Activated T-helper 1 cell treated with anti-CD3 and anti-CD28 coated beads, Interleukin-12 subunit alpha, Interleukin-12 subunit beta, Interleukin-2, Interleukin-4 antibody, amounts not matched to agents 30 ng/mL and 10 ng/mL and 1 ng/mL, durations not matched to agents 14 hours and 24 hours and 36 hours (primary cell): ENCODE data around the gene TBCD. TPM values are rescaled to one million over a fixed set of nuclear protein-coding genes. Genes with fewer than 3 reads are reported as not detected.
"Not testable (repeated sequence)": the region's sequence is repeated elsewhere in the genome, so short reads cannot be mapped to it uniquely, and the experiment has no call there.

Experiments
- DNase-seq: peaks from one replicate; pipeline ENCODE4 v3.0.0; 2021; ENCODE audit warnings: low spot score
- H3K27ac Mint-ChIP-seq: one replicate; pipeline ENCODE4 v1.8.0; 2021; ENCODE audit warnings: mild to moderate bottlenecking, mixed read lengths
- H3K27me3 Mint-ChIP-seq: one replicate; pipeline ENCODE4 v1.8.0; 2022; ENCODE audit warnings: mild to moderate bottlenecking, moderate library complexity, mixed read lengths; ENCODE audit not compliant: insufficient read depth
- H3K36me3 Mint-ChIP-seq: one replicate; pipeline ENCODE4 v1.8.0; 2021; ENCODE audit warnings: low read depth, mixed read lengths
- H3K4me1 Mint-ChIP-seq: one replicate; pipeline ENCODE4 v1.8.0; 2021; ENCODE audit warnings: low read depth, mixed read lengths
- H3K4me3 Mint-ChIP-seq: one replicate; pipeline ENCODE4 v1.8.0; 2021; ENCODE audit warnings: mild to moderate bottlenecking, moderate library complexity, mixed read lengths
- H3K9me3 Mint-ChIP-seq: one replicate; pipeline ENCODE4 v1.8.0; 2021; ENCODE audit warnings: mixed read lengths
- intact Hi-C: fragments of 100-400 bp; cut with micrococcal nuclease; formaldehyde crosslinking; loops from one replicate; pipeline ENCODE4 v1.15.1; 2024
- total RNA-seq: library from RNA; stranded (reverse); gene quantifications from 2 replicates; pipeline ENCODE4 v1.2.3, GENCODE V29; 2022

Gene TBCD
- total RNA-seq, 1 donor from 2014 or later, result 111 TPM

DNA sequence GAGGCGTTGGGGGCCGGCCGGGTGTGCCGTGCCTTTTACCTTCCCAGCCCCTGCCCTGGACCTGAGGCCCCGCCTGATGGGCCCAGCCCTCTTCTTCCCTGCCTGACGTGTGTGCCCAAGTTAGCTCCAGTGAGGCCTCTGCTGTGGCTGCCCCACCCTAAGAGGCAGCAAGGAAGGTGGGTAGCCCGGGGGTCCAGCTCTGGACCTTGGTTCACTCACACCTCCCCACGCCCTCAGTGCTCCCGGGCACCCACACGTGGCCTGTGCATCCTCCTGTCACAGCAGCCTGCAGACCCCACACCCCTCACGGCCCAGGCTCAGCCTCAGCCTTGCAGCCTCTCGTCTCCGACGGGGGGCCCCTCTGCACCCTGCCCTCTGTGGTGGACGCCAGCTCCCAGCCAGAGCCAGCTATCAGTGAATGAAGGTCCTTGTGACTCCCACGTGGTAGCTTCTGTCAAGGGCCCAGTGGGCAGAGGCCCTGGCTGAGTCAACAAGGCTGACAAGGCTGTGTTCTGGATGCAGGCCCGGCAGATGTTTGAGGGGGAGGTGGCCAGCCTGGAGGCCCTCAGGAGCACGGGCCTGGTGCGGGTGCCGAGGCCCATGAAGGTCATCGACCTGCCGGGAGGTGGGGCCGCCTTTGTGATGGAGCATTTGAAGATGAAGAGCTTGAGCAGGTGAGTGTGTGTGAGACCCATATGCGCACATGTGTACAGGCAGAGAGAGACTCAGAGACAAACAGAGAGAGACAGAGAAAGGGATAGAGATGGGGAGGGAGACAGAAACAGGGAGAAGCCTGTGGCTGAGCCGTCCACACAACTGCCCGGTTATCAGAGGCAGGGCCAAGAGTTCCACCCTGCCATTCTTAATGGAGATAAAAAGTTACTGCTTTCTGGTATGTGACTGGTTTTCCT, 13.6 kb upstream of the TBCD start:
- DNase-seq, result no peak
- no peak overlapping the region for H3K27ac Mint-ChIP-seq
- H3K36me3 Mint-ChIP-seq, result peaks cover 19% of the 10 kb centered on the region
- no peaks in the 10 kb centered on the region for H3K4me1 Mint-ChIP-seq
- H3K4me3 Mint-ChIP-seq, result no peak overlapping the region
- H3K27me3 Mint-ChIP-seq, result no peaks in the 10 kb centered on the region
- H3K9me3 Mint-ChIP-seq, result peaks cover 22% of the 10 kb centered on the region
- intact Hi-C loops, result no loop called here

DNA sequence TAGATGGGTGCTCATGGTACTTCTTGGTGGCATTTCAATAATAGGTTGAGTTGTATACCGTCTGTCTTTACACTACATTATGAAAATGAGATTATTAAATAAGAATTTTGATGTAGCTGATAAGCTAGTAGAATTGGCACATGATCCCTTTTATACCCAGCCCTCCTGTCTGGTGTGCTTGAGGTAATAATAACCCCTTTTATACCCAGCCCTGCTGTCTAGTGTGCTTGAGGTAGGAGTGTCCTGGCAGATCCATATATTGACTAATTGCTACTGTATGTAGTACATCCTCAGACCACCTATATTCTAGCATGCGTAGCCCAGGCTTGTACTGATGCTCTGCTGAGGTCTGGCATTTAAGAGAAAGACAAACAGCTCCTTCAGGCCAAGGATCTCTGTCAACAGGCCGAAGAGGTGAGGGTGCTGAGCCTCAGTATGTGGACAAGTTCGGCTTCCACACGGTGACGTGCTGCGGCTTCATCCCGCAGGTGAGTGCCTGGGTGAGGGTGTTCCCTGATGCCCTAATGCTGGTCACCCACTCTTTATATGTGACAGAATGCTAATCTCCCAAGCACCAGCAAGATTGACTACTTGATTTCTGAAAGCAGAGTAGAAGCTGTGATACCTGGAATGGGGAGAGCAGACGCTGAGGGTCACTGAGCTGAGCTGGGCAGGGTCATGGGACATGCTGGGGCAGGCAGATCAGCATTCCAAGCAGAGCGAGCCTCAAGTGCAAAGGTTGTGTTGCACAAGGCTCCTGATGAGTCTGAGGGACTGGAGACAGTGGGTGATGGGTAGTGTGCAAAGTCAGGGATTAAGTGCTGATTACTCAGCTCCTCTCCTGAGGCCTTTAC, 10.7 kb upstream of the TBCD start:
- no peak overlapping the region for H3K27ac Mint-ChIP-seq
- intact Hi-C loops, result no loop called here
- H3K4me3 Mint-ChIP-seq, result no peak overlapping the region
- no peaks in the 10 kb centered on the region for H3K4me1 Mint-ChIP-seq
- DNase-seq, result no peak
- H3K9me3 Mint-ChIP-seq, result peaks cover 19% of the 10 kb centered on the region
- H3K36me3 Mint-ChIP-seq, result peaks cover 15% of the 10 kb centered on the region
- H3K27me3 Mint-ChIP-seq, result no peaks in the 10 kb centered on the region

DNA sequence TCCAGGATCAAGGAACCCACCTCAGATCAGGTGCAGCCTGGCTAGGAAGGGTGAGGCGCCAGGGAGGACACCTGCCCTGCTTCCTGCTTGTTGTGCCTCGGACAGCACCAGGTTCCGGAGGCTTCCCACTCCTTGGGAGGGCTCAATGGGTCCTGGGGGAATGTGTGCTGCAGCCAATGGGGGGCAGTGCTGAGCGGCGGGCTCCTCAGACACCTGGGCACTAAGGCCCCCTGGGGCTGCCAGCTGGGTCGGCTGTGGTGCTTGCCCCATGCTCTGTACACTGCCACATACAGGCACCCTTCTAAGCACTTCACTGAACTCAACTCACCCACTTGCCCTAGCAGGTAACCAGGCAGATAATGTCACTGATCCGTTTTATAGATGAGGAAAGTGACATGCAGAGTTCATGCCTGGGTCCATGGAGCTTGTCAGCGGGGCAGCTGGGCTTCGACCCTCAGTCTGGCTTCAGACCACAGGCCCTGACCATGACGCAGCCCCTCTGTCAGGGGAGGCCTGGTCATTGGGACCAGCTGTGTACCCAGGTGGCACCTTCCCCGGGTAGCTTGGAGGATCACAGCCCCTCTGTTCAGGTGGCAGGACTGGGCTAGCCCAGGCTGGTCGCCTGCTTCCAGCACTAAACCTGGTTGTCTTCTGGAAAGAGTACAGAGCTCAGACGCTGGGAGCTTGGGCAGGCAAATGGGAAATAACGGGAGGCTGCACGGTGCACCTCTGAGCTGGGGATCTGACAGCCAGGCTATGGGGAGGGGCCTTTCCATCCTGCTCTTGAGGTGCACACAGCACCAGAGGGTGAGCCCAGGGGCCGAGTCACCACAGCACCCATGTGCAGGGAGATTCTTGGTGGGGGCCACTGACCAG, 8.3 kb upstream of the TBCD start:
- no peak for DNase-seq
- peaks cover 19% of the 10 kb centered on the region for H3K9me3 Mint-ChIP-seq
- H3K27ac Mint-ChIP-seq, result no peak overlapping the region
- intact Hi-C loops, result no loop called here
- no peaks in the 10 kb centered on the region for H3K27me3 Mint-ChIP-seq
- no peak overlapping the region for H3K4me3 Mint-ChIP-seq
- H3K36me3 Mint-ChIP-seq, result peaks cover 15% of the 10 kb centered on the region
- no peaks in the 10 kb centered on the region for H3K4me1 Mint-ChIP-seq

DNA sequence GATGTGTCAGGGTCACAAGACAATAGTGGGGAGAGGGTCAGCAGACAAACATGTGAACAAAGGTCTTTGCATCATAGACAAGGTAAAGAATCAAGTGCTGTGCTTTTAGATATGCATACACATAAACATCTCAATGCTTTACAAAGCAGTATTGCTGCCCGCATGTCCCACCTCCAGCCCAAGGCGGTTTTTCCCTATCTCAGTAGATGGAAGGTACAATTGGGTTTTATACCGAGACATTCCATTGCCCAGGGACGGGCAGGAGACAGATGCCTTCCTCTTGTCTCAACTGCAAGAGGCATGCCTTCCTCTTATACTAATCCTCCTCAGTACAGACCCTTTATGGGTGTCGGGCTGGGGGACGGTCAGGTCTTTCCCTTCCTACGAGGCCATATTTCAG, 7.1 kb upstream of the TBCD start:
- H3K27ac Mint-ChIP-seq, H3K27me3 Mint-ChIP-seq, H3K4me3 Mint-ChIP-seq, intact Hi-C loops, DNase-seq, H3K4me1 Mint-ChIP-seq: not testable (repeated sequence)
- H3K9me3 Mint-ChIP-seq, result peaks cover 19% of the 10 kb centered on the region
- peaks cover 14% of the 10 kb centered on the region for H3K36me3 Mint-ChIP-seq

DNA sequence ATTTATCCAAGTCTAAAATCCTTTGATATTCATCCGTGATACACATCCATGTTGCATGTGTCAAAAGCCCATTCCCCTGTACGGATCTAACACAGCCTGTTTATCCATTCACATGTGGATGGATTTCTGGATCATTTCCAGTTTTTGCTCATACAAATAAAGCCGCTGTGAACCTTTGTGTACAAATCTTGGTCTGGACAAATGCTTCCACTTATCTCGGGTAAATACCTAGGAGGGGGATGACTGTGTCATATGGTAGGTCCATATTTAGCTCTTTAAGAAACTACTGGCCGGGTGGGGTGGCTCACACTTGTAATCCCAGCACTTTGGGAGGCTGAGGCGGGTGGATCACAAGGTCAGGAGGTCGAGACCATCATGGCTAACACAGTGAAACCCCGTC, 6.3 kb upstream of the TBCD start:
- no peak for DNase-seq
- peaks cover 11% of the 10 kb centered on the region for H3K36me3 Mint-ChIP-seq
- H3K27me3 Mint-ChIP-seq, result peaks cover 2% of the 10 kb centered on the region
- peaks cover 19% of the 10 kb centered on the region for H3K9me3 Mint-ChIP-seq
- intact Hi-C loops, result no loop called here
- no peaks in the 10 kb centered on the region for H3K4me1 Mint-ChIP-seq
- no peak overlapping the region for H3K27ac Mint-ChIP-seq
- no peak overlapping the region for H3K4me3 Mint-ChIP-seq

DNA sequence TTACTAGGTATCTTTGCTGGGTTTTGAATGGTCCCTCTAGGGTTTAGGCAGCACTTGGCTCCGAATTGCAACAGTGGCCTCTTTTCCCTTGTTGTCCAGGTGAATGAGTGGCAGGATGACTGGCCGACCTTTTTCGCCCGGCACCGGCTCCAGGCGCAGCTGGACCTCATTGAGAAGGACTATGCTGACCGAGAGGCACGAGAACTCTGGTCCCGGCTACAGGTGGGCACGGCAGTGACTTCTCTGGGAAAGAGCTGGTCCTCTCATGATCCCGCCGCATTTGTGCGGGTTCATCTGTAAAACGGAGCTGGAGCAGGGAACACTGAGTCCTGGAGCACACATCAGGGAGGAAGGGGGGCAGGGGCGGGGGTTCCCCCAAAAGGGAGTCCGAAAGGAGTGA, 3.1 kb upstream of the TBCD start:
- Mint-ChIP-seq H3K27ac (no peak overlapping the region), H3K4me3 (no peak overlapping the region), H3K27me3 (peaks cover 2% of the 10 kb centered on the region), H3K9me3 (no peaks in the 10 kb centered on the region), H3K4me1 (peaks cover 5% of the 10 kb centered on the region), H3K36me3 (no peaks in the 10 kb centered on the region)
- intact Hi-C loops, result no loop called here
- DNase-seq, result no peak

DNA sequence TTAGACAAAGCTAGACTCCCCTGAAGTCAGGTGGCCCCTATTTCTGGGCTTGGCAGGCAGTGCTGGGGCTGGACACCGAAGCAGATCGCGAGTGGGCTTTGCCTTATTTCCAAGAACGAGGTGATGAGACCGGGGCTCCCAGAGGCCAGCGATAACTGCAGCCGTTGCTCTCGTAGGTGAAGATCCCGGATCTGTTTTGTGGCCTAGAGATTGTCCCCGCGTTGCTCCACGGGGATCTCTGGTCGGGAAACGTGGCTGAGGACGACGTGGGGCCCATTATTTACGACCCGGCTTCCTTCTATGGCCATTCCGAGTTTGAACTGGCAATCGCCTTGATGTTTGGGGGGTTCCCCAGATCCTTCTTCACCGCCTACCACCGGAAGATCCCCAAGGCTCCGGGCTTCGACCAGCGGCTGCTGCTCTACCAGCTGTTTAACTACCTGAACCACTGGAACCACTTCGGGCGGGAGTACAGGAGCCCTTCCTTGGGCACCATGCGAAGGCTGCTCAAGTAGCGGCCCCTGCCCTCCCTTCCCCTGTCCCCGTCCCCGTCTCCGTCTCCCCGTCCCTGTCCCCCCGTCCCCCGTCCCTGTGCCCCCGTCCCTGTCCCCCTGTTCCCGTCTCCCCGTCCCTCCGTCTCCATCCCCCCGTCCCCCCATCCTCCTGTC, 1.5 kb upstream of the TBCD start:
- peak overlapping the region; percentile 67 for H3K4me3 Mint-ChIP-seq
- intact Hi-C loops, result loop anchor here (5.0 kb wide), 1 partner anchor 302 kb away; no protein-coding TSS in a partner anchor

DNA sequence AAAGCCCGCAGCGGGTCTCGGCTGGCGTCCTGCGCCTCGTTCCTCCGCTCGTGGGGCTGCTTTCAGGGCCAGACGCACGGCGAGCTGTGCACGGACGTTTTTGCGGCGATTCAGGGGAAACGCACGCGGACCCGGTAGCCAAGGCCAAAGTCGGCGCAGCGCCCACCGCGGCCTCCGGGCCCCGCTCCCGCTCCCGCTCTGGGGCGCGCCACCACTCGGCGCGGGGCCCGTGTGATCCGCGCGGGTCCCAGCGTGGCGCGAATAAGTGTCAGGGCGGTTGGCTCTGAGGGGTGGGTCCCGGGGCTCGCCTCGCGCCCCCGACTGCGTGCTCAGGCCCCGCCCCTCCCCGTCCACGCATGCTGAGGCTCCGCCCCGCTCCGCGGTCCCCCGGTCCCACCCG, 694 bp upstream of the TBCD start:
- H3K4me3 Mint-ChIP-seq, result no peak overlapping the region
- no peak for DNase-seq
- H3K36me3 Mint-ChIP-seq, result peaks cover 2% of the 10 kb centered on the region
- intact Hi-C loops, result loop anchor here (1.0 to 5.0 kb wide), 3 partner anchors 35 to 301 kb away; partner anchors contain the start of genes FN3KRP and RAB40B
- peaks cover 27% of the 10 kb centered on the region for H3K4me1 Mint-ChIP-seq
- no peaks in the 10 kb centered on the region for H3K9me3 Mint-ChIP-seq
- no peak overlapping the region for H3K27ac Mint-ChIP-seq
- peaks cover 4% of the 10 kb centered on the region for H3K27me3 Mint-ChIP-seq

More for the DNA sequence above, 1.5 kb upstream of the TBCD start:
- H3K36me3 Mint-ChIP-seq, result no peaks in the 10 kb centered on the region
- H3K27me3 Mint-ChIP-seq, result peaks cover 4% of the 10 kb centered on the region
- H3K4me1 Mint-ChIP-seq, result peaks cover 21% of the 10 kb centered on the region
- no peaks in the 10 kb centered on the region for H3K9me3 Mint-ChIP-seq
- H3K27ac Mint-ChIP-seq, result peak overlapping the region; percentile 61
- no peak for DNase-seq

DNA sequence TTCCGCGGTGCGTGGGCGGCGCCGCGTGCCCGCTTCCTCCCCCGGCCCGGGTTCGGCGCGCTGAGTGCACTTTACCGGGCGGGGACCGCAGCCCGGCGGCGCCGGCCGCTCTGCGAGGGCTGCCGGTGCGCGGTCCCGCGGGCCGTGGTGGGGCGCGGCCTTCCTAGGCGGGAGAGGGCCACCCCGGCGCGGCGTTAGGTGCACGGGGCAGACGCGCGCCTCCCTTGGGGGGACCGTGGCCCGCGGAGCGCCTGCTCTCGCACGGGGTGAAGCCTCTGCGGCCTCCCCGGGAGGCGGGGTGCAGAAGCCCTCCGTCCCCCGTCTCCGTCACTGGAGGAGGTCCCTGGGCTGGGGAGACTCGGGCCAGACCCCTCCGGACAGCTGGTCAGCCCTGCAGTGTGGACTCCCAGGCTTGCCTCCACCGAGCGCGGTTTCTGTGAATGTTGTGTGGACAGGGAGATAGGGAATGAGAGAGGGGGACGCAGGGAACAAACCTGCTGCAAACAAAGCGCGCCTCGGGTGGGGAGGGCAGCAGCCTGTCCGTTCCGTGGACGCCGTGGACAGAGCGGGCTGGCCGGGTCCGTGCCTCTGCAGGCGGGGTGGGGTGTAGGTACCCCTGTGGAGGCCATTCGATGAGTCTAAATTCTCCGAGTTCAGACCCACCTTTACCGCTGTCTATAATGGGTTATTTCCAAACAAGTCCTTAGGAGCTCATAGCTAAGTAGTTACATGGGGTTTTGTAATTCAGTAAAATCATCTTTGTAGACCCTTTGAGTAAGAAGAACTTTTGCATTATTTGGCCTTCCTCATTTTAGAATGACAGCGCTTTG, 721 bp downstream of the TBCD start:
- no peaks in the 10 kb centered on the region for H3K9me3 Mint-ChIP-seq
- H3K4me3 Mint-ChIP-seq, result peak overlapping the region; percentile 90
- H3K36me3 Mint-ChIP-seq, result peaks cover 7% of the 10 kb centered on the region
- peaks cover 27% of the 10 kb centered on the region for H3K4me1 Mint-ChIP-seq
- intact Hi-C loops, result loop anchor here (1.0 to 5.0 kb wide), 3 partner anchors 112 to 300 kb away; partner anchors contain the start of gene NARF
- H3K27ac Mint-ChIP-seq, result peak overlapping the region; percentile 31
- H3K27me3 Mint-ChIP-seq, result peaks cover 4% of the 10 kb centered on the region
- DNase-seq, result no peak

DNA sequence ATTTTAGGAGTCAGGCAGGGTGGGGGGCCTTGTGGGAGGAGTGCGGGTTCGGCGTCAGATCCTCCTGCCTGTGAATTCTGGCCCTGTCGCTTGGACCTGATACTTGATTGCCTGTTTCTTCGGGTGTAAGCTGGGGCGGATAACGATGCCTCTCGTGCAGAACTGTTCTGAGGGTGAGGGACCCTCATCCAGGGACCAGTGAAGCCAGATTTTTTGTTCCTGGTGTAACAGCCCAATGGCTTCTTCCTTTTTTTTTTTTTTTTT, 1.3 kb downstream of the TBCD start:
- Mint-ChIP-seq H3K27ac (peak overlapping the region; percentile 48), H3K27me3 (peaks cover 4% of the 10 kb centered on the region), H3K36me3 (peaks cover 7% of the 10 kb centered on the region), H3K9me3 (no peaks in the 10 kb centered on the region), H3K4me1 (peaks cover 27% of the 10 kb centered on the region), H3K4me3 (peak overlapping the region; percentile 90)
- intact Hi-C loops, result loop anchor here (5.0 kb wide), 1 partner anchor 299 kb away; no protein-coding TSS in a partner anchor
- no peak for DNase-seq
